Astrocyte (in vitro differentiated cells and primary cell): ENCODE results near the gene PGA3. TPM values are rescaled to one million over a fixed set of nuclear protein-coding genes. Genes with fewer than 3 reads are reported as not detected.

Source experiments
- DNase-seq: peaks from one replicate; pipeline ENCODE4 v3.0.0-alpha.2; 2010; ENCODE audit warnings: low read depth
- FAIRE-seq: peaks from 2 replicates; lab custom pipeline; 2011; peaks lifted over from hg19 to GRCh38; lab: Jason Lieb, UNC
- H2AFZ ChIP-seq: 2 replicates; pipeline ENCODE4 v1.6.0; 2012; ENCODE audit warnings: low read depth, low read length, inconsistent platforms
- H3K27ac ChIP-seq: 2 replicates; pipeline ENCODE4 v1.5.1; 2011; ENCODE audit warnings: low read depth, low read length, inconsistent platforms
- H3K27me3 ChIP-seq: 2 replicates; pipeline ENCODE4 v1.6.0; 2011; ENCODE audit warnings: low read length, inconsistent platforms; ENCODE audit not compliant: insufficient read depth
- H3K36me3 ChIP-seq: 2 replicates; pipeline ENCODE4 v1.5.1; 2011; ENCODE audit warnings: low read length, inconsistent platforms; ENCODE audit not compliant: insufficient read depth
- H3K4me1 ChIP-seq: 2 replicates; pipeline ENCODE4 v1.5.1; 2011; ENCODE audit warnings: low read length, inconsistent platforms; ENCODE audit not compliant: insufficient read depth
- H3K4me2 ChIP-seq: 2 replicates; pipeline ENCODE4 v1.6.0; 2012; ENCODE audit warnings: low read length, inconsistent platforms
- H3K4me3 ChIP-seq: 2 replicates; pipeline ENCODE4 v1.5.1; 2011; ENCODE audit warnings: low read depth, mild to moderate bottlenecking, low read length, inconsistent platforms; ENCODE audit not compliant: insufficient read depth
- H3K79me2 ChIP-seq: 2 replicates; pipeline ENCODE4 v1.6.0; 2012; ENCODE audit warnings: mild to moderate bottlenecking, low read length, inconsistent platforms; ENCODE audit not compliant: insufficient read depth
- H3K9ac ChIP-seq: 2 replicates; pipeline ENCODE4 v1.6.0; 2012; ENCODE audit warnings: mild to moderate bottlenecking, low read length, inconsistent platforms
- H3K9me3 ChIP-seq: 2 replicates; pipeline ENCODE4 v1.5.1; 2012; ENCODE audit warnings: low read depth, mild to moderate bottlenecking, low read length, inconsistent platforms; ENCODE audit not compliant: insufficient read depth
- H4K20me1 ChIP-seq: 2 replicates; pipeline ENCODE4 v1.6.0; 2012; ENCODE audit warnings: low read length, inconsistent platforms; ENCODE audit not compliant: insufficient read depth
- H3K27ac Mint-ChIP-seq: one replicate; pipeline ENCODE4 v1.8.0; 2021; ENCODE audit warnings: mild to moderate bottlenecking, mixed read lengths; ENCODE audit not compliant: unreplicated experiment
- H3K27me3 Mint-ChIP-seq: one replicate; pipeline ENCODE4 v1.8.0; 2021; ENCODE audit warnings: low read depth, mixed read lengths; ENCODE audit not compliant: unreplicated experiment
- H3K36me3 Mint-ChIP-seq: one replicate; pipeline ENCODE4 v1.8.0; 2021; ENCODE audit warnings: low read depth, mixed read lengths; ENCODE audit not compliant: unreplicated experiment
- H3K4me1 Mint-ChIP-seq: one replicate; pipeline ENCODE4 v1.8.0; 2021; ENCODE audit warnings: low read depth, mixed read lengths; ENCODE audit not compliant: unreplicated experiment
- H3K4me3 Mint-ChIP-seq: one replicate; pipeline ENCODE4 v1.8.0; 2021; ENCODE audit warnings: mild to moderate bottlenecking, moderate library complexity, mixed read lengths; ENCODE audit not compliant: unreplicated experiment
- H3K9me3 Mint-ChIP-seq: one replicate; pipeline ENCODE4 v1.8.0; 2021; ENCODE audit warnings: mild to moderate bottlenecking, mixed read lengths; ENCODE audit not compliant: unreplicated experiment
- EZH2 ChIP-seq: IDR thresholded peaks from 2 replicates; pipeline ENCODE4 v1.6.1; 2012; ENCODE audit warnings: mild to moderate bottlenecking, low read length, inconsistent platforms; ENCODE audit not compliant: insufficient read depth
- total RNA-seq: library from RNA; stranded (reverse); gene quantifications from 2 replicates; pipeline ENCODE4 v1.2.1, GENCODE V29; 2021
- TF ChIP-seq, protein P1 (sequence below): IDR thresholded peaks from 2 replicates; pipeline ENCODE4 v1.5.1; 2011; ENCODE audit warnings: low read depth, mild to moderate bottlenecking, inconsistent platforms, low read length, moderate library complexity; ENCODE audit not compliant: insufficient read depth

Gene PGA3
- total RNA-seq, 1 donor from 2014 or later, result 0.43 TPM

DNA sequence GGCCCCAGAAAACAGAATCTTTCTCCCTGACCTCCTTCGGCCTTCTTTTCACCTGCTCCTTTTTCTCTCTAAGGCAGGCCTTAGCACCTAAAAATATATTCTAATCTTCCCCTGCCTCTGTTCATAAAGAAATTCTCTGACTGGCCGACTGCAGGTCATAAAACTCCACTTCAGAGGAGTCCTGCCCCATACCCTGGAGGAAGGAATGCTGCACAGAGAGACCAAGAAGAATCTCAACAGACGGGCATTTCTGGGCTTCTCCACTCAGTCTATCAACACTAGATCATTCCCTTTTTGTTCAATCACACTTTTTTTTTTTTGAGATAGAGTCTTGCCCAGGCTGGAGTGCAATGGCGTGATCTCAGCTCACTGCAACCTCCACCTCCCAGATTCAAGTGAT, 19.7 kb upstream of the PGA3 start:
- H3K36me3 Mint-ChIP-seq, result no peaks in the 10 kb centered on the region
- no peaks in the 10 kb centered on the region for H3K4me1 ChIP-seq
- H3K9ac ChIP-seq, result no peak overlapping the region
- no peak for TF ChIP-seq EZH2
- TF ChIP-seq, protein P1, sequence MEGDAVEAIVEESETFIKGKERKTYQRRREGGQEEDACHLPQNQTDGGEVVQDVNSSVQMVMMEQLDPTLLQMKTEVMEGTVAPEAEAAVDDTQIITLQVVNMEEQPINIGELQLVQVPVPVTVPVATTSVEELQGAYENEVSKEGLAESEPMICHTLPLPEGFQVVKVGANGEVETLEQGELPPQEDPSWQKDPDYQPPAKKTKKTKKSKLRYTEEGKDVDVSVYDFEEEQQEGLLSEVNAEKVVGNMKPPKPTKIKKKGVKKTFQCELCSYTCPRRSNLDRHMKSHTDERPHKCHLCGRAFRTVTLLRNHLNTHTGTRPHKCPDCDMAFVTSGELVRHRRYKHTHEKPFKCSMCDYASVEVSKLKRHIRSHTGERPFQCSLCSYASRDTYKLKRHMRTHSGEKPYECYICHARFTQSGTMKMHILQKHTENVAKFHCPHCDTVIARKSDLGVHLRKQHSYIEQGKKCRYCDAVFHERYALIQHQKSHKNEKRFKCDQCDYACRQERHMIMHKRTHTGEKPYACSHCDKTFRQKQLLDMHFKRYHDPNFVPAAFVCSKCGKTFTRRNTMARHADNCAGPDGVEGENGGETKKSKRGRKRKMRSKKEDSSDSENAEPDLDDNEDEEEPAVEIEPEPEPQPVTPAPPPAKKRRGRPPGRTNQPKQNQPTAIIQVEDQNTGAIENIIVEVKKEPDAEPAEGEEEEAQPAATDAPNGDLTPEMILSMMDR, result no peak
- H3K36me3 ChIP-seq, result no peaks in the 10 kb centered on the region
- H3K9me3 Mint-ChIP-seq, result no peaks in the 10 kb centered on the region
- H4K20me1 ChIP-seq, result no peaks in the 10 kb centered on the region
- no peaks in the 10 kb centered on the region for H3K4me1 Mint-ChIP-seq
- no peak overlapping the region for H3K27ac ChIP-seq
- H3K4me3 Mint-ChIP-seq, result no peak overlapping the region
- no peak overlapping the region for H3K27ac Mint-ChIP-seq
- DNase-seq (no peak), FAIRE-seq (no peak)
- peaks cover 9% of the 10 kb centered on the region for H3K27me3 ChIP-seq
- peaks cover 6% of the 10 kb centered on the region for H3K27me3 Mint-ChIP-seq
- no peak overlapping the region for H3K4me2 ChIP-seq
- no peaks in the 10 kb centered on the region for H3K79me2 ChIP-seq
- H2AFZ ChIP-seq, result no peak overlapping the region
- no peaks in the 10 kb centered on the region for H3K9me3 ChIP-seq
- no peak overlapping the region for H3K4me3 ChIP-seq

DNA sequence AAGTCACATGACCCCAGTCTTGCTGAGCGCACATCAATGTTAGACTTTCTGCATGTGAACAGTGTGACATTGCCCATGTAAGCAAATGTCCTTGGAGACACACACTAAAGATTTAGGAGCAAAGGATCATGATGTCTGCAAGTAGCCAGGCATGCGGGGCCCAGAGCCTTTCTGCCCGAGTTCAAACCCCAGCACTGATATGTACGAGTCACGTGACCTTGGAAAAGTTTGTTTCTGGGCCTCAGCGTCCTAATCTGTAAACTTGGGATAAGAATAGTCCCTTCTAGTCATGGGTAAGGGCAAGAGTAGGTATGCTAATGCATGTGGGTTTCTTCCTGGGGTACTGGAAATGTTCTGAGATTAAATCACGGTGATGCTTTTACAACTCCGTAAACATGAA, 16.8 kb upstream of the PGA3 start:
- Histone ChIP-seq H3K27me3 (no peaks in the 10 kb centered on the region), H3K27ac (no peak overlapping the region), H3K4me3 (no peak overlapping the region), H3K79me2 (no peaks in the 10 kb centered on the region), H2AFZ (no peak overlapping the region), H3K4me1 (no peaks in the 10 kb centered on the region), H3K9me3 (no peaks in the 10 kb centered on the region), H3K4me2 (no peak overlapping the region), H3K9ac (no peak overlapping the region), H3K36me3 (no peaks in the 10 kb centered on the region), H4K20me1 (no peaks in the 10 kb centered on the region)
- TF ChIP-seq EZH2, result no peak
- TF ChIP-seq, protein P1, result no peak
- no peaks in the 10 kb centered on the region for H3K4me1 Mint-ChIP-seq
- H3K36me3 Mint-ChIP-seq, result no peaks in the 10 kb centered on the region
- DNase-seq (no peak), FAIRE-seq (no peak)
- H3K27ac Mint-ChIP-seq, result no peak overlapping the region
- H3K9me3 Mint-ChIP-seq, result no peaks in the 10 kb centered on the region
- no peaks in the 10 kb centered on the region for H3K27me3 Mint-ChIP-seq
- no peak overlapping the region for H3K4me3 Mint-ChIP-seq

DNA sequence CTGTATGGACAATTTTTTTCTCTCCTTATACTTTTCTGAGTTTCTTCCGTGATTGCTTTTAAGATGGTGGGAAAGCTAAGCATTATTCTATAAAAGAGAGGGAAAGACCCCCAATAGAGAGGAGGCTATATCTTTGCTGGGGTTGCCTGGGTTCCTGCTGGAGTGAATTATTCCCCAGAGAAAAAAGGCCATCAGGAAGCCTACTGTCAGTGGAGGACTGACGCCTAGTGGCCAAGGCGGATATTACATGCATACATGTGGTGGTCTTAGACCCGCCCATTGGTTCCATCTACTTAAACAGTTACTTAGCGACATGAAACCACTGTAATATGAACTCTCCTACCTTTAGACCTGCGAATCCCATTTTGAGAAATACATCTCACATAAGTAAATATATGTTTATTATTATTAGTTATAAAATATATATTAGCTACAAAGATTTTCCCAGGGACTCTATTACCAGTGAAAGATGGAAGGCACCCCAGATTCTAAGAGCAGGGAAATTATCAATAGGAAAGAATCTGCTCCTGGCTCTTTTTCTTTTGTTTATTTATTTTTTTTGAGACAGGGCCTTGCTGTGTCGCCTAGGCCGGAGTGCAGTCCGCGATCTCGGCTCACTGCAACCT, 15.7 kb upstream of the PGA3 start:
- Mint-ChIP-seq H3K4me3 (no peak overlapping the region), H3K36me3 (no peaks in the 10 kb centered on the region), H3K27ac (no peak overlapping the region), H3K27me3 (no peaks in the 10 kb centered on the region), H3K9me3 (no peaks in the 10 kb centered on the region), H3K4me1 (no peaks in the 10 kb centered on the region)
- Histone ChIP-seq H3K9ac (no peak overlapping the region), H3K36me3 (no peaks in the 10 kb centered on the region), H3K27ac (no peak overlapping the region), H3K27me3 (no peaks in the 10 kb centered on the region), H3K79me2 (no peaks in the 10 kb centered on the region), H3K4me3 (no peak overlapping the region), H3K9me3 (no peaks in the 10 kb centered on the region), H3K4me2 (no peak overlapping the region), H4K20me1 (no peaks in the 10 kb centered on the region), H2AFZ (no peak overlapping the region), H3K4me1 (no peaks in the 10 kb centered on the region)
- no peak for TF ChIP-seq EZH2
- TF ChIP-seq, protein P1, result peak; percentile 97
- no peak for FAIRE-seq
- DNase-seq, result peak; percentile 53
